Astrocyte of the cerebellum (primary cell): ENCODE results near the gene SLX9.
A peak's percentile ranks its signal among the peaks of the same experiment; 100 is the strongest.

Experiments used
- DNase-seq: peaks from one replicate; pipeline ENCODE4 v3.0.0-alpha.2; 2011; ENCODE audit warnings: low read depth
- H3K4me3 ChIP-seq: 2 replicates; pipeline ENCODE4 v1.5.1; 2011; ENCODE audit warnings: mild to moderate bottlenecking, low read depth, low read length, moderate library complexity
- in situ Hi-C: cut with HindIII; loops from 2 replicates; pipeline ENCODE4 v1.10.0; 2017; ENCODE audit warnings: low sequenced_read_pairs
- TF ChIP-seq, protein P1 (sequence below): IDR thresholded peaks from 2 replicates; pipeline ENCODE4 v1.5.1; 2012; ENCODE audit warnings: low read length, low read depth, moderate library complexity, mild to moderate bottlenecking; ENCODE audit errors: missing control alignments

SLX9 gene

DNA sequence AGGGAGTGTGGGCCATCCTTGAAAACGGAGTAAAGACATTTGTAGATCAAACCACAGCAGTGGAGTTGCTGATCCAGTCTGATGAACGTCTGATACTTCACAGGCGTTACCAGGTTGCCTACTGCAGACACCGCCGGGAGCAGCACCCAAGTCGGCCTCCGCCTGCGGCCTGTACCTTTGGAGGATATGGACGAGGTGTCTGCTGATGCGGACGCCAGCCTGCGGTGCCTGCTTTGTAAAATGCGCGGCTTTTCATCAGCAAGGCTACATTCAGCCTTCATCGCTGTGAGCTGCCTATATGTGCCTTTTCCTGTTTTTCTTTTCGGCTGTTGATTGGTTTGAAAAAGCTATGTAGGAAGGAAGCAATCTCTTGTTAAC is 16.0 kb downstream of the SLX9 start:
- no peak overlapping the region for H3K4me3 ChIP-seq
- DNase-seq, result no peak
- TF ChIP-seq, protein P1, sequence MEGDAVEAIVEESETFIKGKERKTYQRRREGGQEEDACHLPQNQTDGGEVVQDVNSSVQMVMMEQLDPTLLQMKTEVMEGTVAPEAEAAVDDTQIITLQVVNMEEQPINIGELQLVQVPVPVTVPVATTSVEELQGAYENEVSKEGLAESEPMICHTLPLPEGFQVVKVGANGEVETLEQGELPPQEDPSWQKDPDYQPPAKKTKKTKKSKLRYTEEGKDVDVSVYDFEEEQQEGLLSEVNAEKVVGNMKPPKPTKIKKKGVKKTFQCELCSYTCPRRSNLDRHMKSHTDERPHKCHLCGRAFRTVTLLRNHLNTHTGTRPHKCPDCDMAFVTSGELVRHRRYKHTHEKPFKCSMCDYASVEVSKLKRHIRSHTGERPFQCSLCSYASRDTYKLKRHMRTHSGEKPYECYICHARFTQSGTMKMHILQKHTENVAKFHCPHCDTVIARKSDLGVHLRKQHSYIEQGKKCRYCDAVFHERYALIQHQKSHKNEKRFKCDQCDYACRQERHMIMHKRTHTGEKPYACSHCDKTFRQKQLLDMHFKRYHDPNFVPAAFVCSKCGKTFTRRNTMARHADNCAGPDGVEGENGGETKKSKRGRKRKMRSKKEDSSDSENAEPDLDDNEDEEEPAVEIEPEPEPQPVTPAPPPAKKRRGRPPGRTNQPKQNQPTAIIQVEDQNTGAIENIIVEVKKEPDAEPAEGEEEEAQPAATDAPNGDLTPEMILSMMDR, result no peak
- in situ Hi-C loops, result no loop called here

DNA sequence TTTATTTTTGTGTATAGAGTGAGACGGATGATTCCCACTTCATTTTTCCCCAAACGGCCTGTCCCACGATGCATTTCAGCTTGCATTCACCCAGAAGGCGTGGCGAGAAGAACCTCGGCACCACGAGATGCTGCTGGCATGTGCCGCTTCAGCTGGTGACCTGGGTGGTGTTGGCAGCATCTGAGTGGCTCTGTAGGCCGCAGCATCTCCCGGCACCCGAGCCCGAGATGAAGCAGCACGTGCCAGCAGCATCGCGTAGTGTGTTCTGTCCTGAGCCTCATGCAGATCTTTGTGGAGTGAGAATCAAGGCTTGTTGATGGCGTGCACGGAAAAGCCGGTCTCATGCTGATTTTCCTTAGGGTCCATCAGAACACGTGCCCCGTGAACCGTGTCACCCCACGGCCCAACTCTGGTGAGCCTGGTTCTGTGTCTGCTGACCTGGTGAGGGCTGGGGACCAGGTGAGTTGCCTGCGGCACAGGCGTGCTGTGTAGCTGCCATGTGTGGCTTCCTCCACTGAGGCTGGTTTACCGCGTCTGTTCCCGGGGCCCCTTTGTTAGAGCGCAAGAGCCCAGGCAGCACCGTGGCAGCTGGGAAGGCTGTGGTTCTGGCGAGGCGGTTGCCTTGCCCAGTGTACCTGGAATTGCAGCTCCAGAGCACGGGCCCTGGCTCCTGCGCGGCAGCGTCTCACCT is 16.7 kb downstream of the SLX9 start:
- in situ Hi-C loops, result no loop called here
- no peak for DNase-seq
- H3K4me3 ChIP-seq, result no peak overlapping the region
- TF ChIP-seq, protein P1, result no peak

DNA sequence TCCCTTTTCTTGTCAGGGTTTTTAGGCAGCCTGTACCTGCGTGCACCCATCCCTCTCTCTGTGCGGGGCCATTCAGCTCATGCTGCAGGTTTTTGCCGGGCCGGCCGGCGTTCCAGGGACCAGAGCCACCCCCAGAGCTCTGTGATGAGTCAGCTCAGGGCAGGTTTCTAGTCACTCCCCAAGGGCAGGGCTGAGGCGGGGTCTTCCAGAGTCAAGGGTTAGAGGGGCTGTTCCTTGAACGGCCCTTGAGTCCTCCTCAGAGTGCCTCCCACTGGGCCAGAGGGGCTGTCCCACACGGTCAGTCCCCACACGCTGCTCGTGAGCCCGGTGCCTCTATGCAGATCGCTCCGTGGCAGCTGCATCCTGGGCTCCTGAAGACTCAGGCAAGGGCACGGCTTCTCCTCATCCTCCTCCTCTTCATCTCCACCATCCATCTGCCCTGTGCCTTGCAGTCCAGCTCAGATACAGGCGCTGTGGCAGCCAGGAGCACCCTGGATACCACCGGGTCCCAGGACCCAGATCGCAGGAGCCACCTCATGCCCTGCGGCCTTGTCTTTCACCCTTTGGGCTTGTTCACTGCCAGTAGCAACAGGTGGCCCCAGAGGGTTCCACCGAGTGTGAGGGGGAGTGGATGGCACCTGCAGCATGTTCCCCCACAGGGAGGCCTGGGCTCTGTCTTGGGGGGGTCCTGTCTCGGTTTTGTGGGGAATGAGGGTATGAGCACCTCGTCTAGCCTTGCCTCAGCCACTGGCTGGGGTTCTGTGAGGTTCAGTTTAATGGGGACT is 17.4 kb downstream of the SLX9 start:
- TF ChIP-seq, protein P1, result no peak
- in situ Hi-C loops, result no loop called here

DNA sequence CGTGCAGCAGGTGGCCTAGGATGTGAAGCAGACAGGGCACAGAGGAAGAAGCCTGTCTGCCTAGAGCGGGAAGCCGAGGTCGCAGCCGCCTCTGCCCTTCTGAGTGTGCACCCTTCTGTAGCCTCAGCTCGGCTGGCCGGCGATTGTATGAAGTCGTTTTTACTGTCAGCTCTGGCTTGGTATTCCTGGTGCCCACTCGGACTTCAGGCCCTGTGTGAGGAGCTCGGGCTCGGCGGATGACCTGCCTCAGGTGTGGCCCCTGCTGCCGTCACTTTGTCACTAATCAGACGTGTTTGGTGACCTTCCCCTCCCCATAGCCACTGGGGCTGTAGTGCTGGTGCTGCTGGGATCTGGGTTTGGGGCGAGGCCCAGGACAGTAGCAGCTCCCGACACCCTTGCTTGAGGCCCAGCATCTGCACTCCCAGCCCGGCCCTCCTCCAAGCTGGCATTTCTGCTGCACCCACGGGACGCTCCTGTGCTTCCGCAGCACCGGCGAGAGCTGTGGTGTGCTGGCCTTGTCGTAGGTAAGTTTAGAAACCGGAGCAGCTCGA is 18.1 kb downstream of the SLX9 start:
- H3K4me3 ChIP-seq, result no peak overlapping the region
- DNase-seq, result no peak
- in situ Hi-C loops, result no loop called here
- TF ChIP-seq, protein P1, result no peak

More for the DNA sequence above, 17.4 kb downstream of the SLX9 start:
- H3K4me3 ChIP-seq, result no peak overlapping the region
- no peak for DNase-seq

DNA sequence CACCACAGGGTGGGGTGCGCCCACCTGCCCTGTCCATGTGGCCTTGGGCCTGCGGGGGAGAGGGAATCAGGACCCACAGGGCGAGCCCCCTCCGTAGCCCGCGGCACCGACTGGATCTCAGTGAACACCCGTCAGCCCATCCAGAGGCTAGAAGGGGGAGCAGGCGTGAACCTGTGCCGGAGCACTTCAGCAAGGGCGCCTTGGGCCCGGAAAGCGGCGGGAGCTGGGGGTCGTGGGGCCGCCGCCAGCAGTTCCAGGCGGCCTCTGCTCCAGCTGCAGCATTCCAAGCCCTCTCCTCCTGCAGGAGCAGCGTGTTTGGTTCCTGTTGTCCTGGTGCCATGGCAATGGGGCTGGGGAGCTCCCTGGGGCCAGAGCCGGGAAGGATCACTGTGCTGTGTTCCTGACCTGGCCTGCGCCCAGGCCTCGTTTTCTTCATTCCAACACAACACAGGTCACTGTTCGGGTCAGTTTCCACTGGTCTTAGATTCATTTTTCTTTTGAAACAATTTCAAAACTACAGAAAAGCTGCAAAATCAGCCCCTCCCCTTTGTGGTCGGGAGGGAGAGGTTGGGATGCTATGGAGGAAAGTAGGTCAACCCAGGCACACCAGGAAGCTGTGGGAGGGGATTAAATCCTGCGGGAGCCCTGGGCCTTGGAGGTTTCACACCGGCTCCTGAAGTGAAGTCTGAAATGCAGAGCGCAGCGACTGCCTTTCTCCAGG is 18.8 kb downstream of the SLX9 start:
- peak; percentile 79 for DNase-seq
- H3K4me3 ChIP-seq, result no peak overlapping the region
- in situ Hi-C loops, result no loop called here
- TF ChIP-seq, protein P1, result no peak

DNA sequence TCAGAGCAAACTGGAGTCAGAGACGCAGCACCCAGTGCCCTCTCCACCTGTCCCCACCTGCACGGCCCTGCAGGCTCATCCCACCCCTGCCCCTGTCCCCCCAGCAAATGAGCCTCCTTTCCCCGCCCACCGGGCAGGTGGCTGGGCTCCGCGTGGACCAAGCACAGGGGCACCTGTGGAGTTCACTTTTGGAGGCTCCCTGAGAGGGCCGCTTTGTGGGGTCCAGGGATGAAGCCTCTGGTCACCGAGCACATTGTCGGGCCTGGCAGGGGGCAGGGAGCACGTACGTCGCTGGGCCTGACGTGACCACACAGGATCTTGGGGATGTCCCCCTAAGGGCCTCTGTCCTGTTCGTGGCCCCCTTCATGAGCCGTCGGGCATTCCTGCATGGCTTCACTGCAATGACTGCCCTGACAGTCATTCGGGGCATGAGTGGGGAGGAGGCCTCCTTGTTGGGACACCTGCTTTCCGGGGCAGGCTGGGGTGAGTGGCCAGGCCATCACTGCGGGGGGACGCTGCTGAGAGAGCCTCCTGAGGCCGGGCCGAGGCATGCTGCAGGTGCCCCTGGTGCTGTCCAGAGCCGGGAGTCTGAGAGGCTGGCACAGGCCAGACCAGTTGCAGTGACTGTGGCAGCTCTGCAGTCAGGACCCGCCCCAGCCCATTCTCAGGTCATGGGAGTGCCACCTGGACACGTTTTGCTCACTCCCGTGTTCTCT is 19.7 kb downstream of the SLX9 start:
- DNase-seq, result no peak
- in situ Hi-C loops, result no loop called here
- H3K4me3 ChIP-seq, result no peak overlapping the region
- TF ChIP-seq, protein P1, result no peak
